Measurements from ENCODE around the gene TBC1D10A.

The TBC1D10A gene

GRCh38 chr22:30289980-30290313 is 36.8 kb downstream of the TBC1D10A start:
- no peak for DNase-seq (ENCODE audit: low read depth)
- TF ChIP-seq CTCF (conservative IDR thresholded peaks at IDR 0.05; ENCODE audit: low read length): no peak
- peak overlapping the region; percentile 57 for H3K4me3 ChIP-seq (ENCODE audit: low read length)

GRCh38 chr22:30289141-30289979 is 37.4 kb downstream of the TBC1D10A start, which contains the start of gene CASTOR1:
Gene CASTOR1, minus strand, starts transcription at chr22:30289505. Its CDS starts 8 bp downstream, at chr22:30289497.
- peak within 1 kb of the TSS; percentile 84 for H3K4me3 ChIP-seq (ENCODE audit: low read length)
- DNase-seq (ENCODE audit: low read depth): peak; percentile 97
- no peak for TF ChIP-seq CTCF (conservative IDR thresholded peaks at IDR 0.05; ENCODE audit: low read length)

- peak overlapping the region; percentile 84 for H3K4me3 ChIP-seq (ENCODE audit: low read length)
- no peak for TF ChIP-seq CTCF (conservative IDR thresholded peaks at IDR 0.05; ENCODE audit: low read length)
- no peak for DNase-seq (ENCODE audit: low read depth)
Measured at GRCh38 chr22:30288419-30289140, 38.2 kb downstream of the TBC1D10A start.

GRCh38 chr22:30287648-30288418 is 38.9 kb downstream of the TBC1D10A start:
- peak overlapping the region; percentile 84 for H3K4me3 ChIP-seq (ENCODE audit: low read length)
- peak; percentile 67 for TF ChIP-seq CTCF (conservative IDR thresholded peaks at IDR 0.05; ENCODE audit: low read length)
- peak; percentile 93 for DNase-seq (ENCODE audit: low read depth)

GRCh38 chr22:30286813-30287647 is 39.7 kb downstream of the TBC1D10A start:
- H3K4me3 ChIP-seq (ENCODE audit: low read length): no peak overlapping the region
- peak; percentile 69 for TF ChIP-seq CTCF (conservative IDR thresholded peaks at IDR 0.05; ENCODE audit: low read length)
- no peak for DNase-seq (ENCODE audit: low read depth)

GRCh38 chr22:30286331-30286730 is 40.4 kb downstream of the TBC1D10A start:
- no peak overlapping the region for H3K4me3 ChIP-seq (ENCODE audit: low read length)
- TF ChIP-seq CTCF (conservative IDR thresholded peaks at IDR 0.05; ENCODE audit: low read length): no peak
- DNase-seq (ENCODE audit: low read depth): no peak
